ENCODE results near the gene APOE.
"Not testable (repeated sequence)": the region's sequence is repeated elsewhere in the genome, so short reads cannot be mapped to it uniquely, and the experiment has no call there.

Gene APOE

DNA sequence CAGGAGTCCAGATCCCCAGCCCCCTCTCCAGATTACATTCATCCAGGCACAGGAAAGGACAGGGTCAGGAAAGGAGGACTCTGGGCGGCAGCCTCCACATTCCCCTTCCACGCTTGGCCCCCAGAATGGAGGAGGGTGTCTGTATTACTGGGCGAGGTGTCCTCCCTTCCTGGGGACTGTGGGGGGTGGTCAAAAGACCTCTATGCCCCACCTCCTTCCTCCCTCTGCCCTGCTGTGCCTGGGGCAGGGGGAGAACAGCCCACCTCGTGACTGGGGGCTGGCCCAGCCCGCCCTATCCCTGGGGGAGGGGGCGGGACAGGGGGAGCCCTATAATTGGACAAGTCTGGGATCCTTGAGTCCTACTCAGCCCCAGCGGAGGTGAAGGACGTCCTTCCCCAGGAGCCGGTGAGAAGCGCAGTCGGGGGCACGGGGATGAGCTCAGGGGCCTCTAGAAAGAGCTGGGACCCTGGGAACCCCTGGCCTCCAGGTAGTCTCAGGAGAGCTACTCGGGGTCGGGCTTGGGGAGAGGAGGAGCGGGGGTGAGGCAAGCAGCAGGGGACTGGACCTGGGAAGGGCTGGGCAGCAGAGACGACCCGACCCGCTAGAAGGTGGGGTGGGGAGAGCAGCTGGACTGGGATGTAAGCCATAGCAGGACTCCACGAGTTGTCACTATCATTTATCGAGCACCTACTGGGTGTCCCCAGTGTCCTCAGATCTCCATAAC lies at the start of gene APOE:
Gene APOE (plus strand): TSS at position 360 of the 724 bp plus-strand sequence. CDS start 829 bp downstream, outside the sequence.
- no peak for DNase-seq (ENCODE audit: low read depth)

DNA sequence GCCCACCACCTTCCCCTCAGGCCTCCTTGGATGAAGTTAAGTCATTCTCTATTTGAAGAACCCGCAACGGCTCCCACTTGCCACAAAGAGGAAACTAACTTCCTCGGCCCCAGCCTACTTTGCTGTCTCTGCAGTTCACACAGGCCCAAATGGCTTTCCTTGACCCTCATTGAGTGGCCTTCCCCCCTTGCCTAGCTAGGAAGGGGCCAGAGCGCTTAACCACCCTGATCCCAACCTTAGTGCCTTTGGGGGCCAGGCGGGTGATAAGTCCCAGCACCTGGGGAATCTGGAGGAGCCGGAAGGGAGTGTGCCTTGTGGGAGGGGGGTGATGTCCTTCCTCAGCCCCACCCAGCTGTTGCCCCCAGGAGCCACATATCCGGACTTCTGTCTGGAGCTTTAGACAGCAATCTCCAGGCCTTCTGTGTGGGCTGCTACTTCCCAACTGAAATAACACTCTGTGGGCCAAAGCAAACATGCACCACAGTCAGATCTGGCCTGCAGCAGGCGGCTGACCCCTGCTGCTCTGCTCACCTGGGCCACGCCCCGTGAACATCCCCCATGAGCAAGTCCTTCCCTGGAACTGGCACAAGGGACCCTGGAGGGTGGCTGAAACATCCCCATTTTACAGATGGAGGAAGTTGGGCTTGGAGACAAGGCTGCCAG lies 49.0 kb upstream of the APOE start:
- peak; percentile 88 for DNase-seq (ENCODE audit: low read depth)

DNA sequence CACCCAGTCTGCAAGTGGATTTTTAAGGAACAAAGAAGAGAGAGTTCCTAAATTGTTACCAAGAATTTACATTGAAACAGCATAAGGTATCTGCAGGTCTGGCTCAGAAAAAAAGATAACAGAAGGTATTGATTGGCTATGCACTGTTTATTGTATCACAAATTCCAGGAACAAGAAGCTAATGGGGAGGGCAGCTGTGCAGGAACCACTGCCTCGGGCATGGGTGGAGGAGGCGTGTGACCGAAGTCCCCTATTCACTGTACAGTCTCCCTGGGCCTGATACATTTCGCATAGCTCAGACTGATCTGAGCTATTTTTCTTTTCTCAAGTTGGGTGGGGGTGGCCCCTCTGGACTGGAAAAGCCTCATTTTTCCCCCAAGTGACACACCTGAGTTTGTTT lies 47.8 kb upstream of the APOE start:
- DNase-seq (ENCODE audit: low read depth) = no peak

DNA sequence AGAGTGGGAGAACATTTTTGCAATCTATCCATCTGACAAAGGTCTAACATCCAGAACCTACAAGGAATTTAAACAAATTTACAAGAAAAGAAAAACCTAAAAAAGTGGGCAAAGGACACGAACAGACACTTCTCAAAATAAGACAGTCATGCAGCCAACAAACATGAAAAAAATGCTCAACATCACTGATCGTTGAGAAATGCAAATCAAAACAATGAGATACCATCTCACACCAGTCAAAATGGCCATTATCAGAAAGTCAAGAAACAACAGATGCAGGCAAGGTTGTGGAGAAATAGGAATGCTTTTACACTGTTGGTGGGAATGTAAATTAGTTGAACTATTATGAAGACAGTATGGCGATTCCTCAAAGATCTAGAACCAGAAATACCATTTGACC lies 44.0 kb upstream of the APOE start:
- DNase-seq (ENCODE audit: low read depth) = not testable (repeated sequence)

DNA sequence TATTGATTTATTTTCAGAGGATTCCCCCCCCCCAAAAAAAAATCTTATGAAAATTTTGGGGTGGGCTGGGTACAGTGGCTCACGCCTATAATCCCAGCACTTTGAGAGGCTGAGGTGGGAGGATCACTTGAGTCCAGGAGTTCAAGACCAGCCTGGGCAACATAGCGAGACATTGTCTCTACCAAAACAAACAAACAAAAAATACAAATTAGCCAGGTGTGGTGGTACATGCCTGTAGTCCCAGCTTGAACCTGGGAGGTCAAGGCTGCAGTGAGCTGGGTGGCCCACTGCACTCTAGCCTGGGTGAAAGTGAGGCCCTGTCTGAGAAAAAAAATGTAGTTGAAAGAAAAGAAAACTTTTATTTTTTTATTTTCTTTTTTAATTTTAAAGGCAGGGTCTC lies 41.6 kb upstream of the APOE start:
- DNase-seq (ENCODE audit: low read depth) = no peak

DNA sequence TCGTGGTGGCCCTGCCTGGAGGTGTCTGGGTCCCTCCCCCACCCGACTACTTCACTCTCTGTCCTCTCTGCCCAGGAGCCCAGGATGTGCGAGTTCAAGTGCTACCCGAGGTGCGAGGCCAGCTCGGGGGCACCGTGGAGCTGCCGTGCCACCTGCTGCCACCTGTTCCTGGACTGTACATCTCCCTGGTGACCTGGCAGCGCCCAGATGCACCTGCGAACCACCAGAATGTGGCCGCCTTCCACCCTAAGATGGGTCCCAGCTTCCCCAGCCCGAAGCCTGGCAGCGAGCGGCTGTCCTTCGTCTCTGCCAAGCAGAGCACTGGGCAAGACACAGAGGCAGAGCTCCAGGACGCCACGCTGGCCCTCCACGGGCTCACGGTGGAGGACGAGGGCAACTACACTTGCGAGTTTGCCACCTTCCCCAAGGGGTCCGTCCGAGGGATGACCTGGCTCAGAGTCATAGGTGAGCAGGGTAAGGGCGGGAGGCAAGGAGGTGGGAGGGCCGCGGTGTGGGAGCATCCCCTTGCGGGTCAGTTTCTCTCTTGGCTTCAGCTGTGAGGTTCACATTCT lies 40.3 kb upstream of the APOE start:
- no peak for DNase-seq (ENCODE audit: low read depth)

DNA sequence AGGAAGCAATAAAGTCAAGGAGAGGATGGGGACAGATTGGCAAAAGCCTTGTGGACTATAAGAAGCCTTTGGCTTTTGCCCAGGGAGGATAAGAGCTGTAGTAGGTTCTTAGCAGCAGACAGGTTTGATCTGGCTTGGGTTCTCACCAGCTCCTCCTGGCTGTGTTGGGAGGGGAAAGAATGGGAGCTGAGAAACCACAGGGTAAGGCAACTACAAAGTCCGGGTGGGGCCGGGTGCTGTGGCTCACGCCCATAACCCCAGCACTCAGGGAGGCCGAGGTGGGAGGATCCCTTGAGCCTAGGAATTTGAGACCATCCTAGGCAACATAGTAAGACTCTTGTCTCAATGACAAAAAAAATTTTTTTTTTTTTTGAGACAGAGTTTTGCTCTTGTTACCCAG lies 38.9 kb upstream of the APOE start:
- DNase-seq (ENCODE audit: low read depth) = no peak

DNA sequence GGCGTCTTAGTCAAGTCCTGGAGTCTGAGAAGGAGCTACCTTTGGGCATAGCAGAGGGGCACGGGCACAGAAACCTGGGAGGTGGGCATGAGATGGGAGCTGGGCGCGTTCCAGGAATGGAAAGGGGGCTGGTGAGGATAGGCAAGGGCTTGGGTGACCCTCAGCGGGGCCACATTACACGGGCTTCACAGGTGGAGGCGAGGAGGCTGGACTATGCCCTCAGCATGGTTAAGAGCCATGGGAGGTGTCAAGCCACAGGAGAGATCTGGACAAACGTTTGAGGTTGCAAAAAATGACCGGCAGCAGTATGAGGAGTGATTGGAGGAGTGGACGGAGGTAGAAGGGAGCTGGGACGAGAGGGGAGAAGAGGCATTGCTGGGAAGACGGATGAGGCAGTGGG lies 38.0 kb upstream of the APOE start:
- no peak for DNase-seq (ENCODE audit: low read depth)

DNA sequence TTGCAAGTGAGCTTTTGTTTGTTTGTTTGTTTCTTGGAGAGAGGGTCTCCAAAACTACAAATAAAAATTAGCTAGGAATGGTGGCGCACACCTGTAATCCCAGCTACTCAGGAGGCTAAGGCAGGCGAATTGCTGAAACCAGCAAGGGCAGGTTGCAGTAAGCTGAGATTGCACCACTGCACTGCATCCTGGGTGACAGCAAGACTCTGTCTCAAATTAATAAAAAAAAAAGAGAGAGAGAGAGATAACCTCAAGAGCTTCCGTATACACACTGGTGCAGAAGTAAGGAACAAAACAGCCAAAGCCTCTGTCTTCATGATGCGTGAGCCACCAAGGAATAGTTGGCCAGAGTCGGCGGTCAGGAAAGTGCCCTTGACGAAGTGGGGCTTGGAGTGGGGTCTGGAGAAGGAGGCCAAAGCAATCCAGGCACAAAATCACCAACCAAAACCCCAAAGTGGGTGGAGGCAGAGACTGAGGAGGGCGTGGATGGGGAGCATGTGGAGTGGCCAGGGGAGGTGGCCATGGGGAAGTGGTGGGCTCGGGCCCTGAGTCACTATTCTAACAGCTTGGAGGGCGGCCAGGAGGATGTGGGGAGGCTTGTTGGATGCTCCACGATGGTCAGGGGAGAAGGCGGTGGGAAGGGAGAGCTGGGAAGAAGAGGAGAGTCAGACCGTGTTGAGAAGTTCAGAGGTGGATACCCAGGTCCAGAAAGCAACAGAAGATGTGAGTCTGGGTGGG lies 35.7 kb upstream of the APOE start:
- no peak for DNase-seq (ENCODE audit: low read depth)

DNA sequence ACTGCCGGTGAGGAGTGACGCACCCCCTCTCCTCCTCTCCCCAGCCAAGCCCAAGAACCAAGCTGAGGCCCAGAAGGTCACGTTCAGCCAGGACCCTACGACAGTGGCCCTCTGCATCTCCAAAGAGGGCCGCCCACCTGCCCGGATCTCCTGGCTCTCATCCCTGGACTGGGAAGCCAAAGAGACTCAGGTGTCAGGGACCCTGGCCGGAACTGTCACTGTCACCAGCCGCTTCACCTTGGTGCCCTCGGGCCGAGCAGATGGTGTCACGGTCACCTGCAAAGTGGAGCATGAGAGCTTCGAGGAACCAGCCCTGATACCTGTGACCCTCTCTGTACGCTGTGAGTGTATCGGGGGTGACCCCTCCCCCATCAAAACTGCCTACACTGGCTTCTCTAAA lies 33.8 kb upstream of the APOE start:
- no peak for DNase-seq (ENCODE audit: low read depth)

DNA sequence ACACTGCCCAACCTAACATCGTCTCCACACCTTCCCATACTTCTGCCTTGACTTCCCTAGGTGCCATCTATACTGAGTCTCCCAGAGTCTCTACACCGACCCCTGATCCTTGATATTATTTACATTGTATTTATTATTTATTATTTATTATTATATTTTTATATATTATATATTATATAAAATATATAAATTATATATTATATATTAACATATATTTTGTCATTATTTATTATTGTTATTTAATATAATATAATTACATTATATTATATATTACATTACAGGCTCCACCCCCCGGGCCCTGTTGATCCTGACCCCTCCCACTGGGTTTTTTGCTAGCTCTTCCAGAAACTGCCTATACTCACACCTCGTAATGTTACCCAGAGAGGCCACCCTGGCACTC lies 32.9 kb upstream of the APOE start:
- DNase-seq (ENCODE audit: low read depth) = no peak

DNA sequence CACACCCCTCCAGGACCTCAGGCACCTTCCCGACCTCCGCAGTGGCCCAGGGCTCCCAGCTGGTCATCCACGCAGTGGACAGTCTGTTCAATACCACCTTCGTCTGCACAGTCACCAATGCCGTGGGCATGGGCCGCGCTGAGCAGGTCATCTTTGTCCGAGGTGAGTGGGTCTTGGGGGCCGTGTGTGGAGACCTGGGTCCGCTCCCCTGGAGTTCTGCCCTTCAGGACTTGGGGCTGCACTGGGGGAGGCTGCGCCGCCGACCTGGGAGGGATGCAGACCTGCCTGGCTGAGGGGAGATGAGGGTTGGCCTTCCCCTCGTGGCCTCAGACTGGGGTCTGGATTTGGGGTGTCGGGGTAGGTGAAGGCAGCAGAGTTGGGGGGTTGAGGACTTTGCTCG lies 31.3 kb upstream of the APOE start:
- no peak for DNase-seq (ENCODE audit: low read depth)

DNA sequence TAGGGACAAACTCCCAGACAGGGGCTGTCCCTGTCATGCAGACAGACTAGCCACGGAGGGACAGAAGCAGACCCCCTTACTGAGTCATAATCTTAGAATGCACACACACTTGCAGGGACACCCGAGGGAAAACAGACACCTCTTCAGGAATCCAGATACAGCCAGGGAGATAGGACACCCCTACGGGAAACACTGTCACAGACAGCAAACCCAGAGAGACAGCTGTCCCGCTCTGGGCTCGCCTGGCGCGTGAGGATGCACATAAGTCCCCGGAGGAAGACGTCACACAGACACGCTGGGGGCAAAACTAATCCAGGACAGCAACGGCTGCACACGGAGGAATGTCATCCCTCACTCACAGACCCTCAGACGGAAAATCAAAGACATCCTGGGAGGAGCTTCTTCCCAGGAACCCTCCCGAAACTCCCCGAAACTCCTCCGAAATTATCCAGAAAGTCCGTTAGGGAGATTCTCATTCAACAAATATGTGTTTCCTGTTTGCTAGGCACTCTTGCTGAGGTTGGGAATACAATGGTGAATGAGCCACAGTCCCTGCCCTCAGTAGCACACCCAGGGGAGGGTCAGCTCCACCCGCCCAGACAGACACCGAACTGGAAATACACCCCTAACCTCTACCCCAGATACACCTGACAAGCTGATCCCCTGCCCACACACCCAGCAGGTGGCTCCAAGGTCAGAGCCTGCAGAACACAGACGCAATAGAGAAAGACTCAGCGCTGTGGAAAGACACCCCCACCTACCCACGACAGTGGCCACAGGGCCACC lies 29.7 kb upstream of the APOE start:
- no peak for DNase-seq (ENCODE audit: low read depth)

DNA sequence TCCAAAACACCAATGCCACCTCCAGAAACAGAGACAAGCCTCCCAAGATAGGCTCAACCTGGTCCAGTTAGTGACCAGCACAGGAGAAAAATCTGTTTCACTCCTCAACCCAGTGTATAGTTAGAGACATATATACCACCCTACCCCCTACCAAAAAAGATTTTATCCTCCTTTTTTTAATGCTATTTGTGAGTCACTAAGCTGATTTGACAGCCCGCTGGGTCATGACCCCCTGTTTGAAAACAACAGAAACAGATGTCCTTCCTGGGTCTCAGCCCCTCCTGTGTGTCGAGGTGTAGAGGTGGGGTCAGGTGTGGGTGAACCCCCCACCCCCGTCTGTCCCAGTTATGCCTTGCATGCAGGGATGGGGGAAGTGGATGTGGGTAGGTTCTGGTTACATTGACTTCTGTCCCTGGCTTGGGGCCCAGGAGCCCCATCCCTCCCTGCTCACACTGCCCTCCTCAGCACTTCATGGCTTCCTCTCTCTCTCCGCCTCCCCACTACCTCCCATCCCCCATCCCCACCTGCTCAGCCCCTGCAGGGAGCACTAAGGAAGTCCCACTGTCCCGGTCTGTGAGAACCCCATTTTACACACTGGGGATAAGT lies 28.6 kb upstream of the APOE start:
- peak; percentile 33 for DNase-seq (ENCODE audit: low read depth)

DNA sequence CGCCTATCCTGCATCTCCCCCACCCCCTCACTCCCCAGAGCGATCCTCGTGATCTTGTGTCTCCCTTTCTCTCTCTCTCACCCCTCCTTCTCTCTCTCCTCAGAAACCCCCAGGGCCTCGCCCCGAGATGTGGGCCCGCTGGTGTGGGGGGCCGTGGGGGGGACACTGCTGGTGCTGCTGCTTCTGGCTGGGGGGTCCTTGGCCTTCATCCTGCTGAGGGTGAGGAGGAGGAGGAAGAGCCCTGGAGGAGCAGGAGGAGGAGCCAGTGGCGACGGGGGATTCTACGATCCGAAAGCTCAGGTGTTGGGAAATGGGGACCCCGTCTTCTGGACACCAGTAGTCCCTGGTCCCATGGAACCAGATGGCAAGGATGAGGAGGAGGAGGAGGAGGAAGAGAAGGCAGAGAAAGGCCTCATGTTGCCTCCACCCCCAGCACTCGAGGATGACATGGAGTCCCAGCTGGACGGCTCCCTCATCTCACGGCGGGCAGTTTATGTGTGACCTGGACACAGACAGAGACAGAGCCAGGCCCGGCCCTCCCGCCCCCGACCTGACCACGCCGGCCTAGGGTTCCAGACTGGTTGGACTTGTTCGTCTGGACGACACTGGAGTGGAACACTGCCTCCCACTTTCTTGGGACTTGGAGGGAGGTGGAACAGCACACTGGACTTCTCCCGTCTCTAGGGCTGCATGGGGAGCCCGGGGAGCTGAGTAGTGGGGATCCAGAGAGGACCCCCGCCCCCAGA lies 27.3 kb upstream of the APOE start:
- no peak for DNase-seq (ENCODE audit: low read depth)

DNA sequence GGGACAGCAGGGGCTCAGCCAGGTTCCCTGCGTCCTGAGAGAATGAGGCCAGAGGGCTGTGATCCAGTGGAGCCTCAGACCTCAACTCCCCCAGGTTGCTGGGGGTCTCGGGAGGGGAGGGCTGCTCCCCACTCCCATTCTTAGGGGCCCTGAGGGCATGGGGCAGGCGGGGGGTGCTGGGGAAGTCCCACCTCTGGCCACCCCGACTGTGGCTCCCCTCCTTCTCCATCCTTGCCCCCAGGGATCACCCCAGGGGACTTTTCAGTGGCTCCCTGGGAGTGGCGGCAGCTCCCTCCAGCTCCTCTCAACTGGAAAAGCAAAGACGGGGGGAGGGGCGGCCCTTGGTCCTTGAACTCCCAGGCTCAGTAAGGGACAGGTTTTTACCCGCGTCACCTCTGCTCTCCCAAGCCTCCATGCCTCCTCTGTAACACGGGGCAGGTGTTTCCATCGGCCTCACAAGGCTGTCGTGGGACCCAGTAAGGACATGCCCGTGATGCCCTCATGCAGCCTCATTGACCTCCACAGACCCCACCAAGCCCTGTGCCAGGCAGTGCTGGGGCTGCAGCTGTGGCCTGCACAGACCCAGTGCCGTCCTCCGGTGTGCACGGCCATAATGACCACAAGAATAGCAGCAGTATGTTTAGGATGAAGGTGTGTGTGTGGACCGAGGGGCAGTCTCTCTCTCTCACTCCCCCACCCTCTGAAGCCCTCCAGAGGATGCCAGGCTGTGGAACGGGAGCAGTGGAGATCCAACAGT lies 26.1 kb upstream of the APOE start:
- DNase-seq (ENCODE audit: low read depth) = no peak

DNA sequence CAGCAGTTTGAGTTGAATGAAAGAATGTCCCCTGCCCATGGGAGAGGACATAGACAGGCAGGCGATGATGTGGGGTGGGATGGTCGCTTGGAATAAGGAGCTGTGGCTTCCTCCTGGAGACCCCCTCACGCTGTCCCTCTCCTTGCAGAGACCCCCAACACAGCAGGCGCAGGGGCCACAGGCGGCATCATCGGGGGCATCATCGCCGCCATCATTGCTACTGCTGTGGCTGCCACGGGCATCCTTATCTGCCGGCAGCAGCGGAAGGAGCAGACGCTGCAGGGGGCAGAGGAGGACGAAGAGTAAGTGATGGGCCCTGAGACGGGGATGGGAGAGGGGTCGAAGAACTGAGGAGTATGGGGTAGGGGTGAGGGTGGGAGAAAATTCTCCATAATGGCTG lies 23.5 kb upstream of the APOE start:
- DNase-seq (ENCODE audit: low read depth) = no peak

DNA sequence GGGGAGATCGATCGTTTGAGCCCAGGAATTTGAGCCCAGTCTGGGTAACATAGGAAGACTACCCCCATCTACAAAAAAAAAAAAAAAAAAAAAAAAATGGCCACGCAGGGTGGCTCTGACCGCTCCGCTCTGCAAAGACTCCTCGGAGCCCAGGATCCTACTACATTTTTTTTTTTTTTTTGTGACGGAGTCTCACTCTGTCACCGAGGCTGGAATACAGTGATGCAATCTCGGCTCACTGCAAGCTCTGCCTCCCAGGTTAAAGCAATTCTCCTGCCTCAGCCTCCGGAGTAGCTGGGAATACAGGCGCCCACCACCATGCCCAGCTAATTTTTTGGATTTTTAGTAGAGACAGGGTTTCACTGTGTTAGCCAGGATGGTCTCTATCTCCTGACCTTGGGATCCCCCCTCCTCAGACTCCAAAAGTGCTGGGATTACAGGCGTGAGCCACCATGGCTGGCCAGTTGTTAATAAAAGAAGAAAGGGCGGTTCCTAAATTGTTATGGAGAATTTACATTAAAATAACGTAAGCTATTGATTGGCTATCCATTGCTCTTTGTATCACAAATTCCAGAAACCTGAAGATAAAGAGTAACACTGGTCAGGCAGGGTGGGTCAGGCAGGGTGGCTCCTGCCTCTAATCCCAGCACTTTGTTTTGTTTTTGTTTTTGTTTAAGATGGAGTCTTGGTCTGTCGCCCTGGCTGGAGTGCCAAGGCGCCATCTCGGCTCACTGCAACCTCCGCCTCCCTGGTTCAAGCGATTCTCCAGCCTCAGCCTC lies 22.8 kb upstream of the APOE start:
- DNase-seq (ENCODE audit: low read depth) = not testable (repeated sequence)

DNA sequence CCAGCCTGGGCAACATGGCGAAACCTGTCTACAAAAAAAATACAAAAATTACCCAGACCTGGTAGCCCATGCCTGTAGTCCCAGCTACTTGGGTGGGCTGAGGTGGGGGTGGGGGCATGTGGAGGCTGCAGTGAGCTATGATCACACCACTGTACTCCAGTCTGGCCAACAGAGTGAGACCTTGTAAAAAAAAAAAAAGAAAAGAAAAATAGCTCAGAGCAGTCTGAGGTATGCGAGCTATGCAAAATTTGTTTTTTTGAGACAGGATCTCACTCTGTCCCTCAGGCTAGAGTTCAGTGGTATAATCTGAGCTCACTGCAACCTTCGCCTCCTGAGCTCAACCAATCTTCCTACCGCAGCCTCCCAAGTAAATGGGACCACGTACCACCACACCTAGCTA lies 21.7 kb upstream of the APOE start:
- DNase-seq (ENCODE audit: low read depth) = no peak
